Astrocyte (in vitro differentiated cells and primary cell): ENCODE data around the gene MYO9A.

Experiments used
- EZH2 ChIP-seq: IDR thresholded peaks from 2 replicates; pipeline ENCODE4 v1.6.1; 2012; ENCODE audit warnings: mild to moderate bottlenecking, low read length, inconsistent platforms; ENCODE audit not compliant: insufficient read depth
- TF ChIP-seq, protein P1 (sequence below): IDR thresholded peaks from 2 replicates; pipeline ENCODE4 v1.5.1; 2011; ENCODE audit warnings: low read depth, mild to moderate bottlenecking, inconsistent platforms, low read length, moderate library complexity; ENCODE audit not compliant: insufficient read depth

DNA sequence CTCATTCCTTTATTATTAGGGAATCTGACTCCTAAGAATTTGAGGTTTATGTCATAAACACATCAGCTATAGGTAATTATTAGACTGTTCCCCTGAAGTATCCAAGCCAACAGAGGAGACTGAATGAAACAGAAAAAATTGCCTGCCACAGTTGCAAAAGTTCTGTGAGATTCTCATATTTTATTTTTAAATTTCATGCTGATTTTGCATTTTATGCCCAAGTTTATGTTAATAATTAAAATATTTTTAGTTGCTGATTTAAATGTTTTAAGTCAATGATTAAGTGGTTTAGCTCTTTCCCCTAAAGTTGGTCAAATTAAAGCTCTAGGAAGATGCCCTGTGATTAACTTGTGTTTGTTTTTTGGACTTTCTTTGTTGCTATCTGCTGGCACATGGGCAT, 10.4 kb upstream of the MYO9A start:
- TF ChIP-seq, protein P1, sequence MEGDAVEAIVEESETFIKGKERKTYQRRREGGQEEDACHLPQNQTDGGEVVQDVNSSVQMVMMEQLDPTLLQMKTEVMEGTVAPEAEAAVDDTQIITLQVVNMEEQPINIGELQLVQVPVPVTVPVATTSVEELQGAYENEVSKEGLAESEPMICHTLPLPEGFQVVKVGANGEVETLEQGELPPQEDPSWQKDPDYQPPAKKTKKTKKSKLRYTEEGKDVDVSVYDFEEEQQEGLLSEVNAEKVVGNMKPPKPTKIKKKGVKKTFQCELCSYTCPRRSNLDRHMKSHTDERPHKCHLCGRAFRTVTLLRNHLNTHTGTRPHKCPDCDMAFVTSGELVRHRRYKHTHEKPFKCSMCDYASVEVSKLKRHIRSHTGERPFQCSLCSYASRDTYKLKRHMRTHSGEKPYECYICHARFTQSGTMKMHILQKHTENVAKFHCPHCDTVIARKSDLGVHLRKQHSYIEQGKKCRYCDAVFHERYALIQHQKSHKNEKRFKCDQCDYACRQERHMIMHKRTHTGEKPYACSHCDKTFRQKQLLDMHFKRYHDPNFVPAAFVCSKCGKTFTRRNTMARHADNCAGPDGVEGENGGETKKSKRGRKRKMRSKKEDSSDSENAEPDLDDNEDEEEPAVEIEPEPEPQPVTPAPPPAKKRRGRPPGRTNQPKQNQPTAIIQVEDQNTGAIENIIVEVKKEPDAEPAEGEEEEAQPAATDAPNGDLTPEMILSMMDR, result no peak
- no peak for TF ChIP-seq EZH2
